Activated CD8-positive, alpha-beta memory T cell treated with anti-CD3 and anti-CD28 coated beads, Interleukin-2, amount 10 ng/mL, durations not matched to agents 7 days and 5 days (primary cell): ENCODE data around the gene LCP1. TPM values are rescaled to one million over a fixed set of nuclear protein-coding genes. Genes with fewer than 3 reads are reported as not detected.
A peak's percentile ranks its signal among the peaks of the same experiment; 100 is the strongest.

Experiments
- ATAC-seq: fragments of 150-1000 bp; cut with Tn5 transposase; one replicate; pipeline ENCODE4 v1.10.0; 2021; ENCODE audit warnings: moderate library complexity
- CTCF ChIA-PET: fragments of 350-600 bp; sonication (Branson Sonifier 250); formaldehyde crosslinking; loops from one replicate; lab custom pipeline; 2021; ENCODE audit warnings: antibody characterized with exemption; lab: Charles Lee
- DNase-seq: peaks from one replicate; pipeline ENCODE4 v3.0.0-alpha.2; 2020
- H3K27ac Mint-ChIP-seq: one replicate; pipeline ENCODE4 v1.8.0; 2021; ENCODE audit warnings: mild to moderate bottlenecking, mixed read lengths
- H3K27me3 Mint-ChIP-seq: one replicate; pipeline ENCODE4 v1.8.0; 2021; ENCODE audit warnings: mixed read lengths
- H3K36me3 Mint-ChIP-seq: one replicate; pipeline ENCODE4 v1.8.0; 2021; ENCODE audit warnings: mild to moderate bottlenecking, mixed read lengths
- H3K4me1 Mint-ChIP-seq: one replicate; pipeline ENCODE4 v1.8.0; 2021; ENCODE audit warnings: mixed read lengths
- H3K4me3 Mint-ChIP-seq: one replicate; pipeline ENCODE4 v1.8.0; 2021; ENCODE audit warnings: mild to moderate bottlenecking, moderate library complexity, mixed read lengths
- H3K9me3 Mint-ChIP-seq: one replicate; pipeline ENCODE4 v1.8.0; 2022; ENCODE audit warnings: low read depth, mixed read lengths
- total RNA-seq, 2 experiments: library from RNA; stranded (reverse); gene quantifications; one replicate each; pipeline ENCODE4 v1.2.3, GENCODE V29; 2021

Gene LCP1
- total RNA-seq, 2 experiments from 2014 or later = 923 to 1,101 TPM

DNA sequence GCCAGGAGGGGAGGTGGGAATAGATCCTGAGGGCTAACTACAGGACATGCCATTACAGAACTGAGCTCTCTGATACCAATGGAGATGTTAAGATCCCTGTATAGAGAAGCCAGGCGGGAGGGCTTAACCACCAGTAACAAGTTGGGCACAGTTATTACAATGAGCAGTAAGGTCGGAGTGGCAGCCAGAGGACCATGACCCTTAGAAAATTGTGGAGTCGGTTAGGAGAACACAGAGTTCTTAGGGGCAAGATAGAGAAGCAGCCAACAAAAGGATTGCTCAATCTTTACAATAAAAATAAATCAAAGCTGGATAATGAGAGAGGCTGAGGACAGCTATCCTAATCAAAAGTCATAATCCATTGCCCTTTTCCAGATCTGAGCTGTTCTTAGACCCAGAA is 87.5 kb downstream of the LCP1 start:
- Mint-ChIP-seq H3K27ac (no peak overlapping the region), H3K9me3 (no peaks in the 10 kb centered on the region), H3K27me3 (peaks cover 30% of the 10 kb centered on the region), H3K4me3 (no peak overlapping the region), H3K36me3 (no peaks in the 10 kb centered on the region), H3K4me1 (no peaks in the 10 kb centered on the region)
- DNase-seq = no peak
- CTCF ChIA-PET = interaction anchor here (1.2 kb wide), 2 partner anchors 32 to 227 kb away, joined by 3 read pairs; no protein-coding TSS in a partner anchor
- ATAC-seq = no peak

DNA sequence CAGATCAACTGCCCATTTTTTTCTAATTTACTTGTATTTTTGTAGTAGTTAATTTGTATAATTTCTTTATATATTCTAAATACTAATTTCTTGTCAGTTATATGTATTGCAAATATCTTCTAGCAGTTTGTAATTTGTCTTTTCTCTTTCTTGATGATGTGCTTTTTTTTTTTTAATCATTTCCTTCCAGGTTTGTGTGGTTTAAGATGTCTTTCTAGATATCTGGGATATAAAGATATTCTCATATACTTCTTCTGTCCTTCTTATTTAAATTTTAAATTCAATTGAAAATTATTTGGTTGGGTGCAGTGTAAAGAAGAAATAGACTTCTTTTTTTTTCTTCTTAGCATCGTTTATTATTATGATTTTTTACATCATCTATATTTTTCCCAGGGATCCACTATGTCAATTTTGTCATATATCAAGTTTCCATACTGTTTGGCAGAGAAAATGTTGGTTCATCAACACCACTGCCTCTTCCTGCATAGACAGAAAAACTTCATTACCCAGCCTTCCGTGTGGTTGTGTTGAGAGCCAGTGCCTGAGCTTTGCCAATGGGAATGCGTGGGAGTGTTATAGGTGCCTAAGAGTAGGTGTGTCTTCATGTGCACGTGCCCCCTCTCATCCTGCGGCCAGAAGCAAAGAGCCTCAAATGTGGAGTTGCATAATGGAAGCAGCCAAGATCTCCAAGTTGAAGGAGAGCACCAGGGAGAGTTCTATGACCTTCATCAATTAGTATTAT is 93.0 kb downstream of the LCP1 start:
- H3K27me3 Mint-ChIP-seq = peaks cover 20% of the 10 kb centered on the region
- no peak overlapping the region for H3K27ac Mint-ChIP-seq
- ATAC-seq = no peak
- DNase-seq = no peak
- CTCF ChIA-PET = no interaction called here
- peaks cover 4% of the 10 kb centered on the region for H3K4me1 Mint-ChIP-seq
- no peak overlapping the region for H3K4me3 Mint-ChIP-seq
- H3K36me3 Mint-ChIP-seq = no peaks in the 10 kb centered on the region
- H3K9me3 Mint-ChIP-seq = no peaks in the 10 kb centered on the region

DNA sequence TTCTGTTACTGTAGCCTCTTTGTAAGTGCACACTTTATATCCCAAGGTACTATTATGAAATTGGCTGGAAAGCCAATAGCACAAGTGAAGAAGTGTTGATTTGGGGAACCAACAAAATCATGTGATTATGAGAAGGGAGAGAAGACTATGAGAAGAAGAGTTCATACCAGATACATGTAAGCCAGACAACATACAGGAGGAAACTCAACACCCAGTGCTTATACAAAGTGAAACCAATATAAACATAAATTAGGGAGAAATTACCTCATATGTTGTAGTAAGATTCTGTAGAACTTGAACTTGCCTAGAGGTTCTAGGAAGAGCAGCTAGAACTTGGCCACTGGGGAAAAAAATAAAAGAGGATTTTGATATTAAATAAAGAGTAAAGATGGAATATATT is 94.5 kb downstream of the LCP1 start:
- Mint-ChIP-seq H3K36me3 (no peaks in the 10 kb centered on the region), H3K9me3 (no peaks in the 10 kb centered on the region), H3K4me1 (peaks cover 4% of the 10 kb centered on the region), H3K4me3 (no peak overlapping the region), H3K27ac (no peak overlapping the region), H3K27me3 (peaks cover 10% of the 10 kb centered on the region)
- DNase-seq (no peak), ATAC-seq (no peak)
- CTCF ChIA-PET = no interaction called here

DNA sequence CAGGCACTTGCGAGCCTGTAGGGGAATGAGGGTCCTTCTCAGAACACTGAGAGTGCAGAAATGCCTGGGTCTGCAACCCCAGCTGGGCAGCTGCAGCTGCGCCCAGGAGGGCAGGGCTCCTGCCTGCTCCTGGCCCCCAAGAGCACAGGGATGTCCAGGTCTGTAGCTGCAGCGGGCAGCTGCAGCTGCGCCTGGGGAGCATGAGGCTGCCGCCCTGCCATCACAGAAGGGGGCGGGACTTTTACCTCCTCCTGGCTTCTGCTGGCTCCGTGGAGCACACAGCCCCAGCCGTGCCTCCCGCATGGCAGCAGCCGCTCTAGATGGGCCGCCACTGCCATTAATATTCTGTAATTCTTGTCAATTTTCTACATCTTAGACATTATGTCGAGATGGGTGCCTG is 95.0 kb downstream of the LCP1 start:
- Mint-ChIP-seq H3K27ac (no peak overlapping the region), H3K36me3 (no peaks in the 10 kb centered on the region), H3K27me3 (peaks cover 5% of the 10 kb centered on the region), H3K4me3 (no peak overlapping the region), H3K4me1 (peaks cover 4% of the 10 kb centered on the region), H3K9me3 (no peaks in the 10 kb centered on the region)
- DNase-seq (no peak), ATAC-seq (no peak)
- CTCF ChIA-PET = no interaction called here

DNA sequence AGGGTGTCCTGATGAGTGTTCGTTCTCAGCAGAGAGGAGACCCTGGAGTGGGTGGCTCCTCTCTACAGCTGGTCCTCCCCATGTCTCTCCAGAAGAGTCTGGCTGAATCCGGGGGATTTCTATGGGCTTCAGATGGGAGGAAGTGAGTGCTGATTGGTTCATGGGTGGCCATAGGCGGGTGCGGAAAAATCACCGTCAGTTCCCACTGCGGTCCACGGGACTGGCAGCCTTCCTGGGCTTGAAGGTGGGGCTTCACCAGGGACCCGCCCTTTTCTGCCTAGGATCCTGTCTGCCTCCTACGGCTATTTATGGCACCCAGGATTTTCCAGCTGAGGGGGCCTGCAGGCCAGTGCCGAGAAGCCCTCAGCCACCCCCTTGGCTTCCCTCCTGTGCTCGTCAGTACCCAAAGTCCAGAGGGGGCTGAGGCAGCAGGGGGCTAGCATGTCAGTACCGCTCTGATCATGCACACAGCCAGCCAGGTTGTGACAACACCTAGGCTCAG is 95.5 kb downstream of the LCP1 start:
- Mint-ChIP-seq H3K36me3 (no peaks in the 10 kb centered on the region), H3K27ac (no peak overlapping the region), H3K4me3 (no peak overlapping the region), H3K27me3 (peaks cover 5% of the 10 kb centered on the region), H3K4me1 (peaks cover 4% of the 10 kb centered on the region), H3K9me3 (no peaks in the 10 kb centered on the region)
- ATAC-seq (no peak), DNase-seq (no peak)
- CTCF ChIA-PET = no interaction called here

DNA sequence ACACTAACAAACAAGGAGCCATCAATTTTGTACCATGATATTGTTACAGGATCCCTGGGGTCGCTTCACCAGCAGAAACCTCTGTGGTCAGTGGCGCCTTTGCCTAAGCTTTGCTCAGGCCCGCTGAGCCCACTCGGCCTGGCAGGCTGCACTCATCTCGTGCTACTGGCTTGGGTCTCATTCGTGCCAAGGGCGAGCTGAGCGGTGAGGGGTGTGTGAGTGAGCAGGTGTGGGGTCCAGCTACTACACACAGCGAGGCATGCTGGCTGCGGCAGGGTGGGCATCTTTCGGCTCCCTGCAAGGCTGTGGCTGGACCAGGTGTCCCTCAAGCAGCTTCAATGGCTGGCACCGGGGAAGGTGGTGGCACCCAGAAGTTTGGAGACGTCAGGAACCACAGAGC is 96.2 kb downstream of the LCP1 start:
- H3K36me3 Mint-ChIP-seq = no peaks in the 10 kb centered on the region
- CTCF ChIA-PET = interaction anchor here (1.3 kb wide), 1 partner anchor 15 kb away, joined by 3 read pairs; no protein-coding TSS in a partner anchor
- no peak for ATAC-seq

DNA sequence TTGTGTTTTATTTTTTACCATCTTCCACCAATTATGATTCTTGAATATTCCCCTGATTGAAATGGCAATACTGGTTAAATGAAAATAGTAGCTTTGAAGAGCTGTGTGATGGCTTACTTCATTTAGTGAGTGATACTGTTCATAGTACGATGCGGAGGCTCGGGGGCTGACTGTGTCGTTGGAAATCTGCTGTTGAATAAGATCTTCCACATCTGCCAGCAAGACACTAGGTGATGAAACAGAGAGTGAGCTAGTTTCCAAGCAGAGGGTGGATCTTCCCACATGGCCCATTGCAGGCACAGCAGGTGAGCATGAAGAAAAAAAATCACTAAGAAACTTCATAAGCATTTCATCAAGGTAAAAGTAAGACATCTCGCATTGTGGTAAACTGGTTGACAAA is 99.7 kb downstream of the LCP1 start:
- ATAC-seq = no peak
- H3K27ac Mint-ChIP-seq = no peak overlapping the region
- CTCF ChIA-PET = no interaction called here
- no peak for DNase-seq
- no peaks in the 10 kb centered on the region for H3K27me3 Mint-ChIP-seq
- H3K36me3 Mint-ChIP-seq = no peaks in the 10 kb centered on the region
- H3K9me3 Mint-ChIP-seq = no peaks in the 10 kb centered on the region
- no peak overlapping the region for H3K4me3 Mint-ChIP-seq
- H3K4me1 Mint-ChIP-seq = peaks cover 9% of the 10 kb centered on the region

More for the DNA sequence above, 96.2 kb downstream of the LCP1 start:
- DNase-seq = no peak
- Mint-ChIP-seq H3K4me3 (no peak overlapping the region), H3K9me3 (no peaks in the 10 kb centered on the region), H3K27me3 (no peaks in the 10 kb centered on the region), H3K4me1 (peaks cover 4% of the 10 kb centered on the region), H3K27ac (no peak overlapping the region)

DNA sequence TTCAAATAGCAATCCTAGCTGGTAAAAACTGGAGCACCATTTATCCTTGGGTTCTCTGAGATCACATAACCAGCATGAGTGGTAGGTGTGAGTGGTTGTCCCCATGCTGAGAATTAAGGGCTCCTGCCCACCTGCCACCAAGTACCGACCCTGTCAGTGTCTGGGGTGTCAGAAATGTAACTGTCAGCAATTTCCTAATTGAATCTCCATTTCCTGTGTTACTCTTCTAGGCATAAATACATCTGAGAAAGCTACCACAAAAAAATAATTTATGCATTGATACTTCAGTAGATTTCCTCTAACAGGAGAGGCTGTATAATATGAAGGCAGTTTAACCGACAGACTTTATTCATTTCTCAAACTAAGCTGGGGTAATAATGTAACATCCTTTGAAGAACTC is 102.2 kb downstream of the LCP1 start:
- H3K36me3 Mint-ChIP-seq = no peaks in the 10 kb centered on the region
- CTCF ChIA-PET = interaction anchor here (1.0 kb wide), 1 partner anchor 27 kb away, joined by 3 read pairs; no protein-coding TSS in a partner anchor
- H3K9me3 Mint-ChIP-seq = no peaks in the 10 kb centered on the region
- peaks cover 9% of the 10 kb centered on the region for H3K4me1 Mint-ChIP-seq
- DNase-seq (no peak), ATAC-seq (peak; percentile 36)
- peaks cover 2% of the 10 kb centered on the region for H3K27me3 Mint-ChIP-seq
- no peak overlapping the region for H3K27ac Mint-ChIP-seq
- no peak overlapping the region for H3K4me3 Mint-ChIP-seq

DNA sequence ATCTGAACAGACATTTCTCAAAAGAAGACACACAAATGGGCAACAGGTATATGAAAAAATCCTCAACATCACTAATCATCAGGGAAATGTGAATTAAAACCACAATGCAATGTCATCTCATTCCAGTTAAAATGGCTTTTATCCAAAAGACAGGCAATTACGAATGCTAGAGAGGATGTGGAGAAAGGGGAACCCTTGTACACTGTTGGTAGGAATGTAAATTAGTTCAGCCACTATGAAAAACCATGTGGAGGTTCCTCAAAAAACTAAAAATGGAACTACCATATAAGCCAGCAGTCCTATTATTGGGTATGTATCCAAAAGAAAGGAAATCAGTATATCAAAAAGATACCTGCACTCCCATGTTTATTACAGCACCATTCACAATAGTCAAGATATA is 104.7 kb downstream of the LCP1 start:
- ATAC-seq = no peak
- Mint-ChIP-seq H3K4me3 (no peak overlapping the region), H3K4me1 (peaks cover 9% of the 10 kb centered on the region), H3K27me3 (peaks cover 2% of the 10 kb centered on the region), H3K36me3 (no peaks in the 10 kb centered on the region), H3K27ac (no peak overlapping the region), H3K9me3 (no peaks in the 10 kb centered on the region)
- no peak for DNase-seq
- CTCF ChIA-PET = no interaction called here

DNA sequence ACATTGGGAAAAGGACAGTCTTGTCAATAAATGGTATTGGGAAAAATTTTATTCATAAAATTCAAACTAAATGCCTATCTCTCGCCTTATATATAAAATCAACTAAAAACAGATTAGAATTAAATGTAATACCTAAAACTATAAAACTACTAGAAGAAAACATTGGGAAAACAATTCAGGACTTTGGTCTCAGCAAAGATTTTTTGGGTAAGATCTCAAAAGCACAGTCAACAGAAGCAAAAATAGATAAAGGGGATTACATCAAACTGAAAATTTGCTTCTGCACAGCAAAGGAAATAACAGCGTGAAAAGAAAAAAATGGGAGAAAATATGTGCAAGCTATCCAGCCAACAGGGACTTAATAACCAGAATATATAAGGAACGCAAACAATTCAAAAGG is 105.2 kb downstream of the LCP1 start:
- Mint-ChIP-seq H3K9me3 (no peaks in the 10 kb centered on the region), H3K4me3 (no peak overlapping the region), H3K27me3 (peaks cover 2% of the 10 kb centered on the region), H3K27ac (no peak overlapping the region), H3K4me1 (peaks cover 9% of the 10 kb centered on the region), H3K36me3 (no peaks in the 10 kb centered on the region)
- no peak for DNase-seq
- ATAC-seq = no peak
- CTCF ChIA-PET = no interaction called here

Other genes starting within 250 kb of the LCP1 start
- 10 to 100 TPM; 38.5 to 41.6 TPM for gene ZC3H13, start 129.4 kb downstream of the LCP1 start, total RNA-seq
- not detected for gene CPB2, start 77.1 kb downstream of the LCP1 start, total RNA-seq
- 1 to 10 TPM; 1.5 to 2.1 TPM for gene LRRC63, start 29.8 kb upstream of the LCP1 start, total RNA-seq
- gene RUBCNL, start 205.1 kb upstream of the LCP1 start, total RNA-seq = not detected